ENCODE measurements around the gene KAZN. TPM values are rescaled to one million over a fixed set of nuclear protein-coding genes. Genes with fewer than 3 reads are reported as not detected.

Gene KAZN
- total RNA-seq, 1 experiment from 2014 or later: 0.38 TPM

- no peak for DNase-seq (ENCODE audit: low spot score)
These were observed 312.7 kb downstream of the KAZN start for GRCh38 chr1:14910984-14911721.

GRCh38 chr1:14912839-14913481 is 314.5 kb downstream of the KAZN start:
- DNase-seq (ENCODE audit: low spot score): no peak

GRCh38 chr1:14913482-14914177 is 315.1 kb downstream of the KAZN start:
- no peak for DNase-seq (ENCODE audit: low spot score)

GRCh38 chr1:14914351-14914988 is 316.0 kb downstream of the KAZN start:
- DNase-seq (ENCODE audit: low spot score): no peak

- DNase-seq (ENCODE audit: low spot score): peak; percentile 69
These were observed 317.0 kb downstream of the KAZN start for GRCh38 chr1:14915356-14916054.

- DNase-seq (ENCODE audit: low spot score): no peak
These were observed 320.8 kb downstream of the KAZN start for GRCh38 chr1:14919289-14919688.

GRCh38 chr1:14919751-14920150 is 321.3 kb downstream of the KAZN start:
- DNase-seq (ENCODE audit: low spot score): no peak

- DNase-seq (ENCODE audit: low spot score): no peak
These were observed 322.6 kb downstream of the KAZN start for GRCh38 chr1:14921057-14921456.

- DNase-seq (ENCODE audit: low spot score): no peak
These were observed 324.6 kb downstream of the KAZN start for GRCh38 chr1:14922942-14923726.

- DNase-seq (ENCODE audit: low spot score): peak; percentile 22
These were observed 325.4 kb downstream of the KAZN start for GRCh38 chr1:14923727-14924452.

GRCh38 chr1:14924455-14925331 is 326.2 kb downstream of the KAZN start:
- peak; percentile 10 for DNase-seq (ENCODE audit: low spot score)

- DNase-seq (ENCODE audit: low spot score): no peak
These were observed 327.1 kb downstream of the KAZN start for GRCh38 chr1:14925336-14926136.

- DNase-seq (ENCODE audit: low spot score): no peak
These were observed 327.7 kb downstream of the KAZN start for GRCh38 chr1:14926229-14926628.

- no peak for DNase-seq (ENCODE audit: low spot score)
These were observed 328.5 kb downstream of the KAZN start for GRCh38 chr1:14926818-14927575.

- DNase-seq (ENCODE audit: low spot score): no peak
These were observed 329.9 kb downstream of the KAZN start for GRCh38 chr1:14928412-14928811.

- DNase-seq (ENCODE audit: low spot score): no peak
These were observed 330.5 kb downstream of the KAZN start for GRCh38 chr1:14928886-14929546.
